ENCODE results near the gene SH3D21.

- TF ChIP-seq, protein P1, sequence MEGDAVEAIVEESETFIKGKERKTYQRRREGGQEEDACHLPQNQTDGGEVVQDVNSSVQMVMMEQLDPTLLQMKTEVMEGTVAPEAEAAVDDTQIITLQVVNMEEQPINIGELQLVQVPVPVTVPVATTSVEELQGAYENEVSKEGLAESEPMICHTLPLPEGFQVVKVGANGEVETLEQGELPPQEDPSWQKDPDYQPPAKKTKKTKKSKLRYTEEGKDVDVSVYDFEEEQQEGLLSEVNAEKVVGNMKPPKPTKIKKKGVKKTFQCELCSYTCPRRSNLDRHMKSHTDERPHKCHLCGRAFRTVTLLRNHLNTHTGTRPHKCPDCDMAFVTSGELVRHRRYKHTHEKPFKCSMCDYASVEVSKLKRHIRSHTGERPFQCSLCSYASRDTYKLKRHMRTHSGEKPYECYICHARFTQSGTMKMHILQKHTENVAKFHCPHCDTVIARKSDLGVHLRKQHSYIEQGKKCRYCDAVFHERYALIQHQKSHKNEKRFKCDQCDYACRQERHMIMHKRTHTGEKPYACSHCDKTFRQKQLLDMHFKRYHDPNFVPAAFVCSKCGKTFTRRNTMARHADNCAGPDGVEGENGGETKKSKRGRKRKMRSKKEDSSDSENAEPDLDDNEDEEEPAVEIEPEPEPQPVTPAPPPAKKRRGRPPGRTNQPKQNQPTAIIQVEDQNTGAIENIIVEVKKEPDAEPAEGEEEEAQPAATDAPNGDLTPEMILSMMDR (IDR thresholded peaks at IDR 0.05) = no peak
- no peak for TF ChIP-seq POLR2A (IDR thresholded peaks at IDR 0.05)
These were observed 33.0 kb downstream of the SH3D21 start for GRCh38 chr1:36339215-36339614.
